ENCODE measurements around the gene MGA.

MGA gene

GRCh38 chr15:41797201-41797944, 137.2 kb downstream of the MGA start:
- DNase-seq (ENCODE audit: low read depth, low spot score): no peak
- H3K4me3 ChIP-seq (ENCODE audit: low read length): no peak overlapping the region

GRCh38 chr15:41798607-41799487, 138.6 kb downstream of the MGA start:
- no peak for DNase-seq (ENCODE audit: low read depth, low spot score)
- H3K4me3 ChIP-seq (ENCODE audit: low read length): no peak overlapping the region

- no peak for DNase-seq (ENCODE audit: low read depth, low spot score)
- H3K4me3 ChIP-seq (ENCODE audit: low read length): no peak overlapping the region
Measured at GRCh38 chr15:41799488-41799805, 139.2 kb downstream of the MGA start.

GRCh38 chr15:41801185-41801584, 141.0 kb downstream of the MGA start:
- no peak for DNase-seq (ENCODE audit: low read depth, low spot score)
- H3K4me3 ChIP-seq (ENCODE audit: low read length): no peak overlapping the region

GRCh38 chr15:41801850-41802455, 141.7 kb downstream of the MGA start:
- DNase-seq (ENCODE audit: low read depth, low spot score): no peak
- H3K4me3 ChIP-seq (ENCODE audit: low read length): no peak overlapping the region

GRCh38 chr15:41804361-41804760, 144.2 kb downstream of the MGA start:
- DNase-seq (ENCODE audit: low read depth, low spot score): no peak
- H3K4me3 ChIP-seq (ENCODE audit: low read length): no peak overlapping the region

GRCh38 chr15:41804916-41805666, 144.9 kb downstream of the MGA start:
- DNase-seq (ENCODE audit: low read depth, low spot score): no peak
- H3K4me3 ChIP-seq (ENCODE audit: low read length): no peak overlapping the region

- H3K4me3 ChIP-seq (ENCODE audit: low read length): no peak overlapping the region
- DNase-seq (ENCODE audit: low read depth, low spot score): no peak
Measured at GRCh38 chr15:41805711-41806110, 145.5 kb downstream of the MGA start.

GRCh38 chr15:41806291-41807181, 146.3 kb downstream of the MGA start:
- no peak overlapping the region for H3K4me3 ChIP-seq (ENCODE audit: low read length)
- DNase-seq (ENCODE audit: low read depth, low spot score): no peak

- H3K4me3 ChIP-seq (ENCODE audit: low read length): no peak overlapping the region
- DNase-seq (ENCODE audit: low read depth, low spot score): no peak
Measured at GRCh38 chr15:41809121-41809520, 148.9 kb downstream of the MGA start.

GRCh38 chr15:41809526-41810220, 149.5 kb downstream of the MGA start:
- no peak for DNase-seq (ENCODE audit: low read depth, low spot score)

GRCh38 chr15:41810651-41811431, 150.6 kb downstream of the MGA start:
- H3K4me3 ChIP-seq (ENCODE audit: low read length): no peak overlapping the region
- no peak for DNase-seq (ENCODE audit: low read depth, low spot score)

More at GRCh38 chr15:41809526-41810220, 149.5 kb downstream of the MGA start:
- H3K4me3 ChIP-seq (ENCODE audit: low read length): no peak overlapping the region

GRCh38 chr15:41811432-41812195, 151.4 kb downstream of the MGA start:
- DNase-seq (ENCODE audit: low read depth, low spot score): peak; percentile 65

GRCh38 chr15:41812820-41813375, 152.7 kb downstream of the MGA start:
- DNase-seq (ENCODE audit: low read depth, low spot score): no peak

More at GRCh38 chr15:41811432-41812195, 151.4 kb downstream of the MGA start:
- H3K4me3 ChIP-seq (ENCODE audit: low read length): no peak overlapping the region

GRCh38 chr15:41813426-41813825, 153.2 kb downstream of the MGA start:
- H3K4me3 ChIP-seq (ENCODE audit: low read length): no peak overlapping the region
- no peak for DNase-seq (ENCODE audit: low read depth, low spot score)

More at GRCh38 chr15:41812820-41813375, 152.7 kb downstream of the MGA start:
- no peak overlapping the region for H3K4me3 ChIP-seq (ENCODE audit: low read length)

GRCh38 chr15:41814534-41814933, 154.3 kb downstream of the MGA start:
- no peak overlapping the region for H3K4me3 ChIP-seq (ENCODE audit: low read length)
- no peak for DNase-seq (ENCODE audit: low read depth, low spot score)

Data from Jurkat, Clone E6-1 (cell line).